ENCODE measurements around the gene LCE4A.

DNA sequence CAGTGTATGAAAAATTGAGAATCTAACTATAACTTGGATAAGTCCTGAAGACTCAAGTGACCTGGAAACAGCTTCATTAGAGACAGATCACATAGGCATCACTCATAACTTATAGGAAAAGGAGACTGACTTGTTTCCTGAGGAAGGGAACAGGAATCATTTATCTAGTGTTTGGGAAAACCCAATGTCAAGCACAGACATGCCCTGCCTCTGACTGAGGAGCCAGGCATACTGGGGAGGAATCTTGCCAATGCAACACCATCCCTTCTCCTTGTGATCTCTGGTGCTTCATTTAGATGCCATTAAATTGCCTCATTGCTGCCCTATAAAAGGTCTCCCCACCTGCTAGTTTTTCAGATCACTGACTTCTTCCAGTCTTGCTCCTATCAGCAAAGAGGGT lies 10.3 kb downstream of the LCE4A start:
- TF ChIP-seq, protein P1, sequence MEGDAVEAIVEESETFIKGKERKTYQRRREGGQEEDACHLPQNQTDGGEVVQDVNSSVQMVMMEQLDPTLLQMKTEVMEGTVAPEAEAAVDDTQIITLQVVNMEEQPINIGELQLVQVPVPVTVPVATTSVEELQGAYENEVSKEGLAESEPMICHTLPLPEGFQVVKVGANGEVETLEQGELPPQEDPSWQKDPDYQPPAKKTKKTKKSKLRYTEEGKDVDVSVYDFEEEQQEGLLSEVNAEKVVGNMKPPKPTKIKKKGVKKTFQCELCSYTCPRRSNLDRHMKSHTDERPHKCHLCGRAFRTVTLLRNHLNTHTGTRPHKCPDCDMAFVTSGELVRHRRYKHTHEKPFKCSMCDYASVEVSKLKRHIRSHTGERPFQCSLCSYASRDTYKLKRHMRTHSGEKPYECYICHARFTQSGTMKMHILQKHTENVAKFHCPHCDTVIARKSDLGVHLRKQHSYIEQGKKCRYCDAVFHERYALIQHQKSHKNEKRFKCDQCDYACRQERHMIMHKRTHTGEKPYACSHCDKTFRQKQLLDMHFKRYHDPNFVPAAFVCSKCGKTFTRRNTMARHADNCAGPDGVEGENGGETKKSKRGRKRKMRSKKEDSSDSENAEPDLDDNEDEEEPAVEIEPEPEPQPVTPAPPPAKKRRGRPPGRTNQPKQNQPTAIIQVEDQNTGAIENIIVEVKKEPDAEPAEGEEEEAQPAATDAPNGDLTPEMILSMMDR (IDR thresholded peaks at IDR 0.05): no peak
- TF ChIP-seq POLR2A (IDR thresholded peaks at IDR 0.05) (no peak), EP300 (IDR thresholded peaks at IDR 0.05) (no peak)

Data from tibial nerve (tissue), 4 donors.